GM19023 (cell line): ENCODE data around the gene AGA.
A peak's percentile ranks its signal among the peaks of the same experiment; 100 is the strongest.

Experiments
- ATAC-seq: cut with Tn5 transposase; IDR thresholded peaks from one replicate; pipeline ENCODE4 v1.9.1; 2021; ENCODE audit warnings: mild to moderate bottlenecking, moderate library complexity; ENCODE audit not compliant: unreplicated experiment

AGA gene

GRCh38 chr4:177447417-177448004 lies 5.3 kb upstream of the AGA start:
- ATAC-seq = no peak

- no peak for ATAC-seq
These were observed 4.3 kb upstream of the AGA start for GRCh38 chr4:177446586-177446985.

- ATAC-seq = no peak
These were observed 2.9 kb upstream of the AGA start for GRCh38 chr4:177444911-177445736.

GRCh38 chr4:177441061-177441802 lies 1.0 kb downstream of the AGA start:
- ATAC-seq = peak; percentile 24

- ATAC-seq = no peak
These were observed 5.8 kb downstream of the AGA start for GRCh38 chr4:177436456-177436855.

- no peak for ATAC-seq
These were observed 7.6 kb downstream of the AGA start for GRCh38 chr4:177434667-177435066.

GRCh38 chr4:177427192-177427591 lies 15.0 kb downstream of the AGA start:
- ATAC-seq = no peak

- no peak for ATAC-seq
These were observed 22.8 kb downstream of the AGA start for GRCh38 chr4:177419434-177419833.

- ATAC-seq = no peak
These were observed 28.6 kb downstream of the AGA start for GRCh38 chr4:177413656-177414055.

- no peak for ATAC-seq
These were observed 29.2 kb downstream of the AGA start for GRCh38 chr4:177413076-177413475.

GRCh38 chr4:177411996-177412395 lies 30.2 kb downstream of the AGA start:
- ATAC-seq = no peak

- ATAC-seq = no peak
These were observed 31.7 kb downstream of the AGA start for GRCh38 chr4:177410566-177410965.

- ATAC-seq = no peak
These were observed 34.2 kb downstream of the AGA start for GRCh38 chr4:177408023-177408422.

GRCh38 chr4:177405508-177405907 lies 36.7 kb downstream of the AGA start:
- no peak for ATAC-seq

GRCh38 chr4:177404986-177405385 lies 37.3 kb downstream of the AGA start:
- ATAC-seq = no peak

- ATAC-seq = no peak
These were observed 37.9 kb downstream of the AGA start for GRCh38 chr4:177404342-177404741.

GRCh38 chr4:177403746-177404145 lies 38.5 kb downstream of the AGA start:
- no peak for ATAC-seq

- ATAC-seq = no peak
These were observed 40.5 kb downstream of the AGA start for GRCh38 chr4:177401658-177402273.

- no peak for ATAC-seq
These were observed 42.2 kb downstream of the AGA start for GRCh38 chr4:177400030-177400429.

GRCh38 chr4:177396352-177396751 lies 45.9 kb downstream of the AGA start:
- ATAC-seq = no peak

GRCh38 chr4:177393236-177393635 lies 49.0 kb downstream of the AGA start:
- ATAC-seq = peak; percentile 53
